SU-DHL-6 (cell line): ENCODE data around the gene FGD4.

ENCODE experiments used
- H2AFZ ChIP-seq: fragments of 200-600 bp; sonication (generic); 2 replicates; pipeline ENCODE4 v1.6.1; 2014; ENCODE audit warnings: low read depth, mild to moderate bottlenecking, moderate library complexity, mixed read lengths, antibody characterized with exemption, low read length; ENCODE audit not compliant: severe bottlenecking
- H3F3A ChIP-seq: fragments of 200-600 bp; shearing (Covaris generic); 2 replicates; pipeline ENCODE4 v1.6.0; 2016; ENCODE audit warnings: antibody characterized with exemption, mild to moderate bottlenecking; ENCODE audit not compliant: insufficient read depth
- H3K27ac ChIP-seq: fragments of 200-600 bp; sonication (generic); 2 replicates; pipeline ENCODE4 v1.5.1; 2016; ENCODE audit warnings: low read depth, mild to moderate bottlenecking, low read length, moderate library complexity, mixed read lengths
- H3K27me3 ChIP-seq: fragments of 200-600 bp; sonication (generic), shearing (Covaris generic); 2 replicates; pipeline ENCODE4 v1.6.0; 2014; ENCODE audit warnings: mild to moderate bottlenecking, low read length
- H3K36me3 ChIP-seq: fragments of 200-600 bp; sonication (generic); 2 replicates; pipeline ENCODE4 v1.6.1; 2014; ENCODE audit warnings: mild to moderate bottlenecking, low read length, mixed read lengths
- H3K4me2 ChIP-seq: fragments of 300-600, 200-600 bp; shearing (Covaris generic), sonication (generic); 2 replicates; pipeline ENCODE4 v1.6.0; 2014; ENCODE audit warnings: low read length, low read depth, mild to moderate bottlenecking; ENCODE audit not compliant: poor library complexity, severe bottlenecking
- H3K4me3 ChIP-seq: fragments of 200-600 bp; sonication (generic); 2 replicates; pipeline ENCODE4 v1.5.1; 2014; ENCODE audit warnings: antibody characterized with exemption, low read length, mild to moderate bottlenecking, mixed read lengths; ENCODE audit not compliant: insufficient read depth, poor library complexity, severe bottlenecking
- H3K79me2 ChIP-seq: fragments of 200-600 bp; sonication (generic); 2 replicates; pipeline ENCODE4 v1.6.1; 2014; ENCODE audit warnings: mild to moderate bottlenecking, low read length, moderate library complexity; ENCODE audit not compliant: insufficient read depth
- H3K9ac ChIP-seq: fragments of 200-600 bp; sonication (generic); 2 replicates; pipeline ENCODE4 v1.7.0; 2014; ENCODE audit warnings: mild to moderate bottlenecking, low read length
- H3K9me2 ChIP-seq: fragments of 200-600 bp; sonication (generic); replicated peaks from 2 replicates; pipeline ENCODE4 v1.6.1; 2014; ENCODE audit warnings: low read length; ENCODE audit not compliant: insufficient read depth
- H3K9me3 ChIP-seq: fragments of 200-600 bp; sonication (generic); 2 replicates; pipeline ENCODE4 v1.6.1; 2014; ENCODE audit warnings: low read length, mixed read lengths; ENCODE audit not compliant: insufficient read depth
- H4K20me1 ChIP-seq: fragments of 200-600 bp; sonication (generic); 2 replicates; pipeline ENCODE4 v1.6.1; 2014; ENCODE audit warnings: low read depth, mild to moderate bottlenecking, antibody characterized with exemption, low read length, moderate library complexity, mixed read lengths
- CTCF ChIP-seq: fragments of 200-600 bp; sonication (generic); IDR thresholded peaks from one replicate; pipeline ENCODE4 v1.5.1; 2017; ENCODE audit warnings: antibody characterized with exemption, mild to moderate bottlenecking, low read length, moderate library complexity; ENCODE audit not compliant: insufficient read depth, poor library complexity, severe bottlenecking
- EZH2phosphoT487 ChIP-seq: fragments of 200-600 bp; sonication (generic), shearing (Covaris generic); conservative IDR thresholded peaks from 2 replicates; pipeline ENCODE4 v1.6.1; 2018; ENCODE audit warnings: mild to moderate bottlenecking, antibody characterized with exemption, low read length, moderate library complexity, mixed read lengths

The FGD4 gene

GRCh38 chr12:32451816-32452215, 52.5 kb downstream of the FGD4 start:
- Histone ChIP-seq H3K9ac (no peak overlapping the region), H3K4me3 (no peak overlapping the region), H3K27ac (no peak overlapping the region), H4K20me1 (no peaks in the 10 kb centered on the region), H2AFZ (no peak overlapping the region), H3K9me3 (no peaks in the 10 kb centered on the region), H3K9me2 (no peaks in the 10 kb centered on the region), H3K27me3 (no peaks in the 10 kb centered on the region), H3K4me2 (no peak overlapping the region), H3K36me3 (no peaks in the 10 kb centered on the region), H3K79me2 (no peaks in the 10 kb centered on the region), H3F3A (no peaks in the 10 kb centered on the region)
- TF ChIP-seq CTCF, result no peak
- TF ChIP-seq EZH2phosphoT487, result no peak

GRCh38 chr12:32454075-32454474, 54.7 kb downstream of the FGD4 start:
- Histone ChIP-seq H3K9me2 (no peaks in the 10 kb centered on the region), H3F3A (no peaks in the 10 kb centered on the region), H3K36me3 (no peaks in the 10 kb centered on the region), H4K20me1 (no peaks in the 10 kb centered on the region), H2AFZ (no peak overlapping the region), H3K9ac (no peak overlapping the region), H3K27ac (no peak overlapping the region), H3K27me3 (no peaks in the 10 kb centered on the region), H3K4me3 (no peak overlapping the region), H3K4me2 (no peak overlapping the region), H3K9me3 (no peaks in the 10 kb centered on the region), H3K79me2 (no peaks in the 10 kb centered on the region)
- TF ChIP-seq CTCF, result no peak
- no peak for TF ChIP-seq EZH2phosphoT487

GRCh38 chr12:32454866-32455265, 55.5 kb downstream of the FGD4 start:
- no peak overlapping the region for H3K4me3 ChIP-seq
- no peak overlapping the region for H3K27ac ChIP-seq
- H3K36me3 ChIP-seq, result no peaks in the 10 kb centered on the region
- H3K9ac ChIP-seq, result no peak overlapping the region
- no peak overlapping the region for H3K4me2 ChIP-seq
- no peaks in the 10 kb centered on the region for H3K9me3 ChIP-seq
- no peaks in the 10 kb centered on the region for H3K27me3 ChIP-seq
- H4K20me1 ChIP-seq, result no peaks in the 10 kb centered on the region
- no peak overlapping the region for H2AFZ ChIP-seq
- TF ChIP-seq CTCF (no peak), EZH2phosphoT487 (no peak)
- H3K9me2 ChIP-seq, result no peaks in the 10 kb centered on the region
- H3K79me2 ChIP-seq, result no peaks in the 10 kb centered on the region
- H3F3A ChIP-seq, result no peaks in the 10 kb centered on the region
